ENCODE results near the gene PI4K2A.

Gene PI4K2A

DNA sequence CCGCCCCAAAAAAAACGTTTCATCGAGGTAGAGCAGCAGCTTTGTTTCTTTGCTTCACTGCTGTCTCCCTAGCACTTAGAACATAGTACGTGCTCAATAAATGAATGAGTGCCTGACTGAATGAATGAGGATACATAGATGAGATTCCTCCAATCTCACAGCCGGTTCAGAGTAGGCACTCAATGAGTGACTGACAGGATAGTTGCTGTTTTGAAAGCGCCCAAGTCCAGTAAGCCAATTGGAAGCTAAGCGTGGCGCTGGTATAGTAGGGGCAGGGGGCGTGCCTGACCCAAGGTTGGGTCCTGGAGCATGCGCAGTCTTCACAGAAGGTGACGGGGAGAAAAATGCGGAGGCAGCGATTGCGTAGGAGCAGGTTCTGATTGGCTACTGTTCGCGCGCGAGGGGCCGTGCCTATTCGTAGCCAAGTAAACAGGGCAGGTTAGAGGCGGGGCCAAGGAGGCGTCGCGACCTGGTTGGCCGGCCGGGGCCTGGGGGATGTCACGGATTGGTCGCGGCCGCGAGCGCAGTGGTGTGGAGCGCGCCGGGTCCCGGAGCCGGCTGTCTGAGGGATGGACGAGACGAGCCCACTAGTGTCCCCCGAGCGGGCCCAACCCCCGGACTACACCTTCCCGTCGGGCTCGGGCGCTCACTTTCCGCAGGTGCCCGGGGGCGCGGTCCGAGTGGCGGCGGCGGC, at the start of gene PI4K2A:
Gene PI4K2A, plus strand, starts transcription at position 498 of the 694 bp plus-strand sequence. Its CDS starts 72 bp downstream, at position 570.
- peak; percentile 97 for DNase-seq

DNA sequence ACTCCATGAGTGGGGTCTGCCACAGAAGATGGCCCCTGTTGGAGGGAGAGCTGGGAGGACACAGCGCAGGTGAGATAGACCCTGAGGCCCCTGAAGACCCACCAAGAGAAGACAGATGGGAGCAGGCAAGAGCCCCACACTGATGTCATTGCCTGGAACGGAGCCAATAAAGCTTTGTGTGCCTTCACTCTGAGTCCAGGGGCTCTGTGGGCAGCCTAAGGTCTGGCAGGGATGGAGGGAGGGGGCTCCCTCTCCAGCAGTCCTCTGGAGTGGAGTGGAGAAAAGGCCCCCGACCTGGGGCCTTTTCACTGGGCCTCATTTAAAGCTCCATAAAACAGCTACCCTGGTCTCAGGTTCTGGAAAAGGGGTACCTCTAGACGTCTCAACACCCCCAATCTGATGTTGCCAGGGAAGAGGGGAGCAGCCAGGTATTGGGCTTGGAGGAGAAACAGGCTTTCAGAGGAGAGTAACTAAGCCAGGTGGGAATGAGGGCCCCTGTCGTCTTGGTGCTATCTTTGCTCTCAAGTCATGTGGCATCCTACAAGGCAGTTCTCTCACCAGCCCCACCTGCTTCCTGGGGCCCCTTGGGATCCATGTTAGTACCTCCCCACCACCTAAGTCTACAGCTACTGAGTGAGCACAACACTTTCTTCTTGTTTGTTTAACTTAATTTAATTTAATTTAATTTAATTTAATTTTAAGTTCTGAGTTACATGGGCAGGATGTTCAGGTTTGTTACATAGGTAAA, 49.5 kb upstream of the PI4K2A start:
- no peak for DNase-seq

DNA sequence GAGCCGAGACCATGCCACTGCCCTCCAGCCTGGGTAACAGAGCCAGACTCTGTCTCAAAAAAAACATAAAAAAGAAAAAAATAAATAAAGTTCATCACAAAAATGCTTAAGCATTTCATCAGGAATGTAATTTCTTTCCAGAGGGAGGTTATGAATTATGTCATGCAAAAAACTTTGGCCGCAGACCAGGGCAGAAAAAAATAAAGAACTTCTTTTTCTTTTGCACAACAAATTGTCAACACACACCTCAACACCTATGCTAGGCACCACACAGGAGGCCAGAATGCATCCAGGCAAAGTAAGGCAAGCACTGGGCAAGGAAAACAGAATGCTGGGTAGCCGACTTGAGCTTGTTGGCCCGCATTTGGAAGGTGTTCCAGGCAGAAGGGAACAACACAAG, 47.0 kb upstream of the PI4K2A start:
- DNase-seq: no peak

DNA sequence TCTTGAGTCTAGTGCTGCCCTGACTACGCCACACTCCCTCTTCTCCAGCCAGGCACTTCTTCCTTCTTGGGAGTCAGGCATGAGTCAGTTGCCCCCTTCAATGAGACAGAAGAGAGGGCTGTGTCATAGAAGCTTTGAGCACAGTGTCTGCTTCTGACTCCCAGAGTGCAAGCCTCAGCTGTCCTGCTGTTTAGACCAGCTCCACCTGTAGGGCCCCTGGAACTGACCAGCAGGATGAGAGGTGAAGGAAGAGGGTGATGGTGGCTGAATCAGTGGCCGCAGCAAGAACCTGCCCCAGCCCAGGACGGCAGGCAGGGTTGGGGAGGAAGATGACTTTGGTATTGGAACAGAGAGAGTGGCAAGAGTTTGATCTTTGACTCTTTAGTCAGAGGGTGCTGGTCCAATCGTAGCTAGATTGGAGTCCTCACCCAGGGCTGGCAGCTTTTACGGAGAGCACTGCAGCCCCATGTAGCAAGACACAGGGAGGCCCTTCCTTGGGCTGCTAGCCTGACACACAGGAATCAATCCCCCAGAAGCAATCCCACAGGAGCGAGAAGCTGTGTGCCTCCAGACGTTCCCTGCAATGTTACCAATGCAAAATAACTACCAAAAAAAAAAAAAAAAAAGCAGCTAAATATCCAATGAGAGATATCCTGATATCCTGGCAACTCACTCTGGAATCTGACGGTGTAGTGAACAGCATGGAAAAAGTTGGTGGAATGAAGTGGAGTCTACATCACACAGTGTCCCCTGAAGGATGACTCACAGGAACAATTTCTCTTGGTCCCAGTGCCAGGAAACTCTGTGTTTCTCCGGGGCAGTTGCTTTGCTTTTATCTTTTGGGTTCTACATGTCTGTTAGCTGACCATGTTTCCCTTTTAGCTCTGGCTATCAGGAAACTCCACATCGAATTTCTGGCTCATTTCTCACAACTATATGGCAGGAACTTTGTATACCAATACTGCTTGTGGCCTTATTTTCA, 44.1 kb upstream of the PI4K2A start:
- DNase-seq: no peak

DNA sequence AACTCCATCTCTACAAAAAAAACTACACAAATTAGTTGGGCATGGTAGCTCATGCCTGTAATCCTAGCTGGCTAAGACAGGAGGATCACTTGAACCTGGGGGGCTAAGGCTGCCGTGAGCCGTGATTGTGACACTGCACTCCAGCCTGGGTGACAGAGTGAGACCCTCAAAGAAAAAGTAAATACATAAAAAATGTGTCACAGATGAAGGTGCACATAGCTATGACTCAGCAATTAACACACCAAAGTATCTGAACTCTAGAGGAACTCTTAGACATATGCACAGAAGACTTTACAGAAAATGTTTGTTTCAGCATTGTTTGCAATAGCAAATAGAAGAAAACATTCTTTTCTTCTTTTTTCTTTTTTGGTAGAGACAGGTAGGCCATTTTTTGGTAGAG, 42.7 kb upstream of the PI4K2A start:
- DNase-seq: no peak

DNA sequence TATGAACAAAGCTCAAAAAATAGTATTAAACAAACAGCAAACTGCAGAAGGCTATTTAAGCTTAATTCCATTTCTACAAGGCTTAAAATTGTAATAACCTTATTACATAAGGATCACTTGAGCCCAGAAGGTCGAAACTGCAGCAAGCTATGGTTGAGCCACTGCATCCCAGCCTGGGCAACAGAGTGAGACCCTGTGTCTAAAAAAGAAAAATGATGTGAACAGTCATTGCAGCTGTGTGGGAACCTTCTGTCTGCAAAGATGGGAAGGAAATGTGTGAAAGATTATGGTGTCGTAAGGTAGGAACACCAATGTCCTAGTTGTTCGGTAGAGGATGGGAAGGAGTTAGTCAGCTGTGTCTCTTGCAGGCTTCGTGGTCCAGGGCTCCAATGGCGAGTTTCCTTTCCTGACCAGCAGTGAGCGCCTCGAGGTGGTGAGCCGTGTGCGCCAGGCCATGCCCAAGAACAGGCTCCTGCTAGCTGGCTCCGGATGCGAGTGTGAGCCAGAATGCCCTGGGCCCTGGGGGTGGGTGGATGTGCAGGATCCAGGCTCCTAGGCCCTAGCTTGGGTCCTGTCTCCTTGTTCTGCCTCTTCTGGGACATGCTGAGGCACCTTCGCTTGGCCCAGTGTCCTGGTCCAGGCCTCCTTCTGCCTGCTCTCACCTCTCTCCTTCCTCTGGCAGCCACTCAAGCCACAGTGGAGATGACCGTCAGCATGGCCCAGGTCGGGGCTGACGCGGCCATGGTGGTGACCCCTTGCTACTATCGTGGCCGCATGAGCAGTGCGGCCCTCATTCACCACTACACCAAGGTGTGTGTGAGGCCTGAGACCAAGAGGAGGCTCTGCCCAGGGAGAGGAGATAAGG, 41.8 kb upstream of the PI4K2A start:
- DNase-seq: no peak

DNA sequence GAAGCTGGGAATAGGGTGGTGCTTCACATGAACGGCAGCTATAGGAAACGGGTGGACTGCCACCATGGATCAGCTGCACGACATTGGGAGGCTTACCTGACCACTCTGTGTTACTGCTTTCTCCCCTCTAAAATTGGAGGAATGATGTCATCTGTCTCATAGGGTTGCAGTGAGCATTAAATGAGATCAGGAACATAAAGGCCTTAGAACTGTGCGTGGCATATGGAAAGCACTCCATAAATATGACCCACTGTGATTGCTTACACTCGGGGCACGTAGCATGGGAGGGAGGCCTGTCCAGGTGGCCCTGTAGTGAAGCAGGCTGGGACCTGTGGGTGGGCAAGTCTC, 41.2 kb upstream of the PI4K2A start:
- DNase-seq: no peak

DNA sequence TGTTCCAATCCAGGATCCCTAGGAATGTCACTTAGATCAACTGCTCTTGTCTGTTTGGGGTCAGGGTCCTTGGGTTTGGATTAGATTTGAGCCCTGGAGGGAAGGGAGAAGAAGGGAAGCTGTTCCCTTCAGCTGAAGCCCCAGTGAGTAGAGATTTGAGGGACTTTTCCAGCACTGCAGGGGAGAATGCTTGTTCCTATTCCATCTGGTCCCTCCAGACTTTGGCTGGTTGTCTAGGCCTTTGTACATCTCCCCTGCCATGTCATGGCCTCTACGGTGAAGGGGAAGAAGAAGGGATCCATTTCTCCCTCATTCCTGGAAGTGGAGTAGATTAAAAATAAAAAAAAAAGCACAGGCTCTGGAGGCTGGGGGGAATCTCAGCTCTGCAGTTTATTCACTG, 39.9 kb upstream of the PI4K2A start:
- no peak for DNase-seq

DNA sequence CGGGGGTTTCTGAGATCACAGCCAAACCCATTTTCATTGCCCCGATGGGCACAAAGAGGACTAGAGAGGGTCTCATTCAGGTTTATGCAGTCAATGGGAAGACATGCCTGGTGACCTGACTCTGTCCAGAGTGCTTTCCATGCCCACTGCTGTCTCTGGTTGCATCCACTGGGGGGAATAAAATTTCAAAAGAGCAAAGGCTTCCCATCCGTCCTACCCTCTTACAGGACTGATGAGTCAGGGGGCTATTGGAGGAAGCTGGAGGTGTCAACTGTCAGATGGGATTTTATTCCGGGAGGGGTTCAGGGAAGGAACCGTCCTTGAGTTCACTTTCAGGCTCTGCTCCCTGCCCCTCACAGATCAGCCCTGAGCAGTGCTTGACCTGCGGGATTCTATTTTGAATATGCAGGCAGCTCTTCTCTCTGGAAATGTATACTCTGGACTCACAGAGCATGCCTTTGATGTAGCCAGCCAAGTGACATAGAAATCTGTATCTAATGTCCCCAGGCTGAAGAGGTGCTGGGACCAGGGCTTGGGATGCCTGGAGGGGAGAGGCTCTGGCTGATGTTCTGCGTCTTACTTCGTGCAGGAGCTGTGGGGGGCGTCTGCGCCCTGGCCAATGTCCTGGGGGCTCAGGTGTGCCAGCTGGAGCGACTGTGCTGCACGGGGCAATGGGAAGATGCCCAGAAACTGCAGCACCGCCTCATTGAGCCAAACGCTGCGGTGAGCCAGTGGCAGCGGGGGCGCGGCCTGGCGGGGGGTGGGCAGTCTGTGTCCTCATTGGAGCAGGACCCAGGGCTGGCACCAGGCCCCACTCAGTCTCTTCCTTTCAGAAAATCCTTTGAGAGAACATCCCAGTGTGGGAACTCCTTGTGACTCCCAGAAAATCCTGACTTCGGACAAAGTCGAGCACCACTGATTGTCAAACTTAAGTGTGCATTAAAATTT, 38.9 kb upstream of the PI4K2A start:
- DNase-seq: no peak

DNA sequence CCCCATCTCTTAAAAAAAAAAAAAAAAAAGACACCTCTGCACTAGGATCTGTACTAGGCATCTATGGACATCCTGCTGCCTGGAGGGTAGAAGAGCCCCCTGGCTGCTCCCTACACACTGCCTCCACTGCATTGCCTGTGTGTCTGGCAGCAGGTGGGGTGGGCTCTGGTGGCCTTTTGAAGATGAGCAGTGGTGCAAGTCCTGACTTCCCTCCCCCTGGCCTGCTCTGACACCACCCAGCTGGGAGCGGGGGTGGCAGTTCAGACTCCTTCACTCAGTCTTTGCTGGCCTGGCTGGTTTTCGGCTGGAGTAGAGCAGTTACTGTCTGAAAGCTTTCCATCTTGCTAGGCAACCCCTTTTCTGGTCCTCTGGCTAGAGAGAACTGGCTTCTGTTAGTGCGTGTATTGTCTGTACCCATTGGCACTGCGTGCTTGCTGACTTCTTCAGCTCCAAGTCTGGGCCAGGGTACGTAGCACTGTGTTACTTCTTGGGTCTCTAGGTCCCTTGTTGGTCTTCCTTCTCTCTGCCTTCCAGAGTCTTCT, 33.3 kb upstream of the PI4K2A start:
- no peak for DNase-seq

DNA sequence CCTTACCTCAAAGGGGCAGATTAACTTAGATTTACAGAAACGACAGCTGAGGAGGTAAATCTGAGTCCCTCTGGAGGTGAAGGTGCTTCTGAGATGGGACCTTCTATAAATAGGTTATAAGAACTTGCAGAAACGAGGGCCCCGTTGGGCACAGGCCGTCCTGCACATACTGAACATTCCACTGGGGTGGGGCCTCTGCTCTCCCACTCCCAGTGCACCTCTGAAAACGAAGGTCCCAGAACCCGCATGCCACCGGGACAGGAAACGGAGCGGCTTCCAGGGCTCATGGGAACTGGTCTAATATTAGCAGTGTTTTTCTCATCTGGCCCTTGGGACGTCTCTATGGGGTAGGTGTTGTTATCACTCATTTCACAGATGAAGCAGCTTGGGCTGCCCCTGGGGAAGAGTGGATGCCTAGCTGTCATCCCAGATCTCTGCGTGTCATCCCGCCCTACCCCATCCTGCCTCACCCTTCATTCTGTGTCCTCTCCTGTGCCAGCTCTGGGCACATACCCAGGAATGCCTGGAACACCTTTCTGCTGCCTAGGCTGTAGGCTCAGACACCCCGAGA, 31.4 kb upstream of the PI4K2A start:
- no peak for DNase-seq

DNA sequence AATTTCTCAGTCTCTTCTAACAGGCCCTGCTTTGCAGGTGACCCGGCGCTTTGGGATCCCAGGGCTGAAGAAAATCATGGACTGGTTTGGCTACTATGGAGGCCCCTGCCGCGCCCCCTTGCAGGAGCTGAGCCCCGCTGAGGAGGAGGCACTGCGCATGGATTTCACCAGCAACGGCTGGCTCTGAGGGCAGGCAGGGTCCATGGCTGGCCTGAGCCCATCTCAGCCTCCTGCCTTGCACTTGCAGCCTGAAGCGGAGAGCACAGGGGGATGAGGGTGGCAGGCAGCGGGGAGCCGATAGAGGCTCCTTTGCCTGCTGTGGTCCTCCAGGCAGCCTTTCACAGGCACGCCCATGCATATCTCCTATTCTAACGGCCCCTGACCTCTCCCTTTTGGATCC, 29.0 kb upstream of the PI4K2A start:
- no peak for DNase-seq

DNA sequence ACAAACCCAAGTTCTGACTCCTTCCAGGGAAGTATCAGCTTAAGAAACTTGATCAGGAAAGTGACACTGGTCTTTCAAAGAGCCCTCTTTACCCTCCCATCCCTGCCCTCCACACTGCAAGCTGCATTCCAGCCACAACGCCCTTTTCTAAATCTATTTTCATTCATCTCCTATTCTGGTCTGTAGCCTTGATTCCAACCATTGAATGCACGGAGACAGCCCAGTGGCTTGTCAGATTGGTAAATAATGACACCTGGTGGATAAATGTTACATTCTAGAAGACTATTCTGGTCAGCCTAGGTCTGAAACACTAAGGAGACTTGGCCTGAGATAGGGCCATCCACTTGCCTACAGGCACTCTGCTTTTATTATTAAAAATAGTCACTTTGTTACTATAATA, 28.1 kb upstream of the PI4K2A start:
- DNase-seq: no peak

DNA sequence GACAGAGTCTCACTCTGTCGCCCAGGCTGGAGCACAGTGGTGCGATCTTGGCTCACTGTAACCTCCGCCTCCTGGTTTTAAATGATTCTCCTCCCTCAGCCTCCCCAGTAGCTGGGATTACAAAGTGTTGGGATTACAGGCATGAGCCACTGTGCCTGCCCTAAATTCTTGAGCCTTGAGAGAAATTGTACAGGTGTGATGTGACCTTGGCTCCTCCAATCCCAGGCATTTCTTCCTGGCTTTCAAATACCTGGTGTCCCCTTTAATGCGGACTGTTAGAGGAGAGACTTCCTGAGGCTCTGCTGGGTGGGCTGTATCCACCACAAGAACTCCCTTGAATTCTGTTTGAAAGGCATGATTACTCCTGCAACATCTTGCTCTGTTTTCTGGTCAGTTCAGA, 22.2 kb upstream of the PI4K2A start:
- no peak for DNase-seq

DNA sequence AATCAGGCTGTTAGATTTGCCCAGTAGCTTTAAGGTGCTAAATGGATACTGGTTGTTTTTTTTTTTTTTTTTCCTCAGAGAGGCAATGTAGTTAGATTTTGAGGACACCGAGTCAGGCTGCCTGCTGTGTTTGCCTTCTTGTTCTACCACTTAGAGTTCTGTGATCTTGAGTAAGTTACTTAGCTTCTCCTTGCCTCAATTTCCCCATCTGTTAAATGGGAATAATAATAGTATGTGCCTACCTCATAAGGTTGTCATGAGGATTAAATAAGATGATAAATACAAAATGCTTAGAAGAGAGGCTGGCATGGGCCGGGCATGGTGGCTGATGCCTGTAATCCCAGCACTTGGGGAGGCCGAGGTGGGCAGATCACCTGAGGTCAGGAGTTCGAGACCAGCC, 21.7 kb upstream of the PI4K2A start:
- DNase-seq: no peak

DNA sequence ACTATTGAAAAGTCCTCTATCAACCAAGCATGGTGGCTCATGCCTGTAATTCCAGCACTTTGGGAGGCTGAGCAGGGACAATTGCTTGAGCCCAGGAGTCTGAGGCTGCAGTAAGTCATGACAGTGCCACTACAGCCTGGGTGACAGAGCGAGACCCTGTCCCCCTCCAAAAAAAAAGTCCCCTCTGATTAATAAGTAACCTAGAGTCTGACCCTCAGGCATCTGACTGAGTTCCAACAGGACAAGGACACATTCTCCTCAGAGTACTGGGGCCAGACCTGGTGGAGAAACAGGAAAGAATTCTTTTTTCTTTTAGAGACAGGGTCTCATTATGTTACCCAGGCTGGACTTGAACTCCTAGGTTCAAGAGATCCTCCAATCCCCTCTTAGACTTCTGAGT, 17.2 kb upstream of the PI4K2A start:
- no peak for DNase-seq

DNA sequence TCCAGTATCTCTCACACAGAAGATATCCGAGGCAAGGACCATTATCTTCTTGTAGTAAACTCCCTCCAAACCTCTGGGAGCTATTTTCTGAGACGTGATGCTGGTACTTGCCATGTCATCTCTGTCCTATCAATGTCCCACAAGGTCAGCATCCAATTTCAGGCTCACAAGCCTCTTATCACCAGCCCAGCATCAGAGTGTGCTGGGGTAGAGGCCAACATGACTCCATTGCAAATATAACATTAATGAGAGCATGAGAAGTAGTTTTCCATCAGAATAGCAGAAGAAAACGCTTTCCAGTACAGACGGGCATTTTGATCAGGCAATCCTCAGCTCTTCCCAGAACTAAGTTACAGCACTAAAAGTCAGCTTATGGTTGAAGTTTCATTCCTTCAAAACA, 12.7 kb upstream of the PI4K2A start:
- no peak for DNase-seq

DNA sequence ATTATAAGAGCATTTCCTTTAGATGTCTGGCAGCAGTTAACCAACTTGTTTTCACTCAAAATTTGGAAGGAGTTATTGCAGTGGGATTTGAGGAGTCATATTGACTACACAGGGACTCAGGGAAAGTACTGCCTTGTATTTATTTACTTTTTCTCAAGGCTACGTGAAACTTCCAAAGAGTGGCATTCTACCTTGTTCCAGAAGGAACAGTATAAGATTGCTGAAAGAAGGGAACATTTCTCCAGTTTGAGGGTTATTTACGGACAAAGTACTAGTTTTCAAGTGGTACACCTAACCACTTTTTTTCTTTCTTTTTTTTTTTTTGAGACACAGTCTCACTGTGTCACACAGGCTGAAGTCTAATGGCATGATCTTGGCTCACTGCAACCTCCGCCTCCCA, 12.2 kb upstream of the PI4K2A start:
- DNase-seq: no peak

DNA sequence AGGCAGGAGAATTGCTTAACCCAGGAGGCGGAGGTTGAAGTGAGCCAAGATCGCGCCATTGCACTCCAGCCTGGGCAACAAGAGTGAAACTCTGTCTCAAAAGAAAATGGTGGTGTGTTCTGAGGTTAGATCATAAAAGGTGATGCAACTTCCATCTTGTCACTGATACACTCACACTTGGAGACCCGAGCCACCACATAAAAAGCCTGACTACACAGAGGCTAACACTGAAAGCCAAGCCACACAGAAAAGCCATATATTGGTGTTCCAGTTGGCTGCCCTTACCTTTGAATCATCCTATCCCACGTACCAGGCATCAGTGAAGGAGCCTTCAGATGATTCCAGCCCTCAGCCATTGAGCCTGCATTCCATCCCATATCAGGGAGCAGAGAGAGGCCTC, 11.2 kb upstream of the PI4K2A start:
- no peak for DNase-seq

DNA sequence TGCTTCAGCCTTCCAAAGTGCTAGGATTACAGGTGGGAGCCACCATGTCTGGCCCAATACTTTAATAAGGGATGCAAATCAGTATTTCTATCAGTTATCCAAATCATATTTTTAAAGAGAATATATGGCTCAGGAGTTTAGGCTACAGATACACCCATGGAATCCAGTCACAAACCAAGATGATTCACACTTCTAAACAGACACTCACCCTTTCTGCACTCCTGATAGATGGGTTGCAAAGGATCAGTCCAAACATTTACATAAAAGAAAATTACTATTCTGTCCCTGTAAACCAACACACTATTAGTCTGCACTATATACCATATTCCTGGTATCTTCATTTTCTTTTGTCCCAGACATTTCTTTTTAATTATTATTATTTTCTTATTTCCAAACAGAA, 9.4 kb upstream of the PI4K2A start:
- no peak for DNase-seq
